Neural progenitor cell (in vitro differentiated cells): Measurements from ENCODE around the gene TLR9. TPM values are rescaled to one million over a fixed set of nuclear protein-coding genes. Genes with fewer than 3 reads are reported as not detected.

Experiments
- DNase-seq: peaks from one replicate; pipeline ENCODE4 v3.0.0-alpha.2; 2016; ENCODE audit warnings: low spot score
- H2AFZ ChIP-seq: fragments of 200-600 bp; sonication (generic); replicated peaks from 2 replicates; pipeline ENCODE4 v1.6.1; 2016; ENCODE audit warnings: antibody characterized with exemption
- H3F3A ChIP-seq: fragments of 200-600 bp; sonication (generic); 2 replicates; pipeline ENCODE4 v1.6.1; 2016; ENCODE audit warnings: antibody characterized with exemption, low read depth
- H3K27ac ChIP-seq: fragments of 200-600 bp; sonication (generic); 2 replicates; pipeline ENCODE4 v1.5.1; 2016; ENCODE audit warnings: mild to moderate bottlenecking
- H3K27me3 ChIP-seq: fragments of 200-600 bp; sonication (generic); 2 replicates; pipeline ENCODE4 v1.6.1; 2016; ENCODE audit warnings: mild to moderate bottlenecking, moderate library complexity
- H3K36me3 ChIP-seq: fragments of 200-600 bp; sonication (generic); 2 replicates; pipeline ENCODE4 v1.5.1; 2016
- H3K4me1 ChIP-seq: fragments of 200-600 bp; sonication (generic); 2 replicates; pipeline ENCODE4 v1.6.1; 2016; ENCODE audit warnings: mixed run types
- H3K4me2 ChIP-seq: fragments of 200-600 bp; sonication (generic); 2 replicates; pipeline ENCODE4 v1.6.1; 2016
- H3K4me3 ChIP-seq: fragments of 200-600 bp; sonication (generic); 2 replicates; pipeline ENCODE4 v1.5.1; 2016
- H3K79me2 ChIP-seq: fragments of 200-600 bp; sonication (generic); 2 replicates; pipeline ENCODE4 v1.6.1; 2016; ENCODE audit warnings: low read depth
- H3K9ac ChIP-seq: fragments of 200-600 bp; sonication (generic); 2 replicates; pipeline ENCODE4 v1.6.1; 2016
- H3K9me3 ChIP-seq: fragments of 200-600 bp; sonication (generic); 2 replicates; pipeline ENCODE4 v1.5.1; 2016; ENCODE audit warnings: low read depth
- H4K20me1 ChIP-seq: fragments of 200-600 bp; sonication (generic); 2 replicates; pipeline ENCODE4 v1.6.1; 2016; ENCODE audit warnings: low read depth
- H3K27ac Mint-ChIP-seq: 3 replicates; pipeline ENCODE4 v1.8.0; 2021; ENCODE audit warnings: mixed read lengths
- H3K27me3 Mint-ChIP-seq: 2 replicates; pipeline ENCODE4 v1.8.0; 2022; ENCODE audit warnings: low read depth, mild to moderate bottlenecking, inconsistent platforms, moderate library complexity, mixed read lengths; ENCODE audit not compliant: insufficient read depth
- H3K36me3 Mint-ChIP-seq: 3 replicates; pipeline ENCODE4 v1.8.0; 2021; ENCODE audit warnings: mixed read lengths
- H3K4me1 Mint-ChIP-seq: 3 replicates; pipeline ENCODE4 v1.8.0; 2021; ENCODE audit warnings: mixed read lengths
- H3K4me3 Mint-ChIP-seq: 3 replicates; pipeline ENCODE4 v1.8.0; 2021; ENCODE audit warnings: mild to moderate bottlenecking, moderate library complexity, mixed read lengths
- H3K9me3 Mint-ChIP-seq: 3 replicates; pipeline ENCODE4 v1.8.0; 2020; ENCODE audit warnings: mixed read lengths
- EZH2 ChIP-seq: fragments of 200-600 bp; sonication (generic); IDR thresholded peaks from 2 replicates; pipeline ENCODE4 v1.6.1; 2017; ENCODE audit warnings: antibody characterized with exemption, mild to moderate bottlenecking, moderate library complexity
- EZH2phosphoT487 ChIP-seq: fragments of 200-600 bp; sonication (generic); IDR thresholded peaks from 2 replicates; pipeline ENCODE4 v1.6.1; 2017; ENCODE audit warnings: antibody characterized with exemption
- total RNA-seq: library from RNA; depleted of rRNA; stranded (reverse); fragments of >200 nt; gene quantifications from 2 replicates; pipeline ENCODE4 v1.2.3, GENCODE V29; 2015; ENCODE audit warnings: low replicate concordance
- TF ChIP-seq, protein P1 (sequence below): fragments of 200-600 bp; sonication (generic); IDR thresholded peaks from 2 replicates; pipeline ENCODE4 v1.5.1; 2017; ENCODE audit warnings: antibody characterized with exemption, mild to moderate bottlenecking

TLR9 gene
- total RNA-seq, 1 donor from 2014 or later = not detected

DNA sequence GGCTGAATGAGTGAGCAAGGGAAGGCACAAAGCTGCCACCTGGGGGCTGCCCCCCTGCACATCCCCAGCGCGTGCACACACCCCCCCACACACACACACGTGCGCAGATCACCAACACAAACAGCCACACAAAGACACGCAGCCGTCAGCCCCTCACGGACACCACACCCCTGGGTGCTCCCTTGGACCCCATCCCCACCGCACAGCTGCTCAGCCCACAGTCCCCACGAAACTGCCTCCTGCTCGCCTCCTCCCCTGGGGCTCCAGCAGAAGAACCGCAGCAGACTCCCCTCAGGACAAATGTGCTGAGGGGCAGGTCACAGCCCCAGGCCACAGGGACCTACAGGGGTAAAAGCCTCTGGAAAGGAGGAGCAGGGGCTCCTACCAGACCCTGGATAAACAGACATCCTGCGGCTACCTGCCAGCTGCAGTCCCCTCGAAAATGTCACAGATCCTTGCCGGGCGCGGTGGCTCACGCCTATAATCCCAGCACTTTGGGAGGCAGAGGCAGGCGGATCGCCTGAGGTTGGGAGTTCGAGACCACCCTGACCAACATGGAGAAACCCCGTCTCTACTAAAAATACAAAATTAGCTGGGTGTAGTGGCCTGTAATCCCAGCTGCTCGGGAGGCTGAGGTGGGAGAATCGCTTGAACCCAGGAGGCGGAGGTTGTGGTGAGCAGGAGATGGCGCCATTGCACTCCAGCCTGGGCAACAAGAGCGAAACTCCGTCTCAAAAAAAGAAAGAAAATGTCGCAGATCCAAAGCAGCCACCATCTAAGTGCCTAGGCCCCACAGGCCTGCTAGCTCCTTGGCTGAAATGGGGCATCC is 7.0 kb upstream of the TLR9 start:
- Histone ChIP-seq H3K36me3 (no peaks in the 10 kb centered on the region), H3K79me2 (no peaks in the 10 kb centered on the region), H3K4me2 (no peak overlapping the region), H2AFZ (no peak overlapping the region), H3K4me1 (no peaks in the 10 kb centered on the region), H3K27me3 (no peaks in the 10 kb centered on the region), H4K20me1 (no peaks in the 10 kb centered on the region), H3K27ac (no peak overlapping the region), H3K4me3 (no peak overlapping the region), H3K9me3 (no peaks in the 10 kb centered on the region), H3F3A (no peaks in the 10 kb centered on the region), H3K9ac (no peak overlapping the region)
- peak; percentile 38 for DNase-seq
- Mint-ChIP-seq H3K9me3 (no peaks in the 10 kb centered on the region), H3K36me3 (peaks cover 7% of the 10 kb centered on the region), H3K27ac (no peak overlapping the region), H3K4me3 (no peak overlapping the region), H3K27me3 (peaks cover 2% of the 10 kb centered on the region), H3K4me1 (peaks cover 5% of the 10 kb centered on the region)
- TF ChIP-seq, protein P1, sequence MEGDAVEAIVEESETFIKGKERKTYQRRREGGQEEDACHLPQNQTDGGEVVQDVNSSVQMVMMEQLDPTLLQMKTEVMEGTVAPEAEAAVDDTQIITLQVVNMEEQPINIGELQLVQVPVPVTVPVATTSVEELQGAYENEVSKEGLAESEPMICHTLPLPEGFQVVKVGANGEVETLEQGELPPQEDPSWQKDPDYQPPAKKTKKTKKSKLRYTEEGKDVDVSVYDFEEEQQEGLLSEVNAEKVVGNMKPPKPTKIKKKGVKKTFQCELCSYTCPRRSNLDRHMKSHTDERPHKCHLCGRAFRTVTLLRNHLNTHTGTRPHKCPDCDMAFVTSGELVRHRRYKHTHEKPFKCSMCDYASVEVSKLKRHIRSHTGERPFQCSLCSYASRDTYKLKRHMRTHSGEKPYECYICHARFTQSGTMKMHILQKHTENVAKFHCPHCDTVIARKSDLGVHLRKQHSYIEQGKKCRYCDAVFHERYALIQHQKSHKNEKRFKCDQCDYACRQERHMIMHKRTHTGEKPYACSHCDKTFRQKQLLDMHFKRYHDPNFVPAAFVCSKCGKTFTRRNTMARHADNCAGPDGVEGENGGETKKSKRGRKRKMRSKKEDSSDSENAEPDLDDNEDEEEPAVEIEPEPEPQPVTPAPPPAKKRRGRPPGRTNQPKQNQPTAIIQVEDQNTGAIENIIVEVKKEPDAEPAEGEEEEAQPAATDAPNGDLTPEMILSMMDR = peak; percentile 54
- TF ChIP-seq EZH2 = no peak

GRCh38 chr3:52231502-52232278 is 6.2 kb upstream of the TLR9 start:
- Mint-ChIP-seq H3K4me1 (peaks cover 3% of the 10 kb centered on the region), H3K36me3 (peaks cover 7% of the 10 kb centered on the region), H3K4me3 (no peak overlapping the region), H3K27ac (peak overlapping the region; percentile 63), H3K9me3 (no peaks in the 10 kb centered on the region), H3K27me3 (peaks cover 4% of the 10 kb centered on the region)
- Histone ChIP-seq H3K4me2 (no peak overlapping the region), H3K27me3 (no peaks in the 10 kb centered on the region), H3K4me3 (no peak overlapping the region), H3K9me3 (no peaks in the 10 kb centered on the region), H4K20me1 (no peaks in the 10 kb centered on the region), H3K27ac (no peak overlapping the region), H3F3A (no peaks in the 10 kb centered on the region), H3K4me1 (no peaks in the 10 kb centered on the region), H3K9ac (no peak overlapping the region), H3K36me3 (no peaks in the 10 kb centered on the region), H3K79me2 (no peaks in the 10 kb centered on the region), H2AFZ (no peak overlapping the region)
- DNase-seq = peak; percentile 64
- TF ChIP-seq EZH2phosphoT487 = no peak
- TF ChIP-seq, protein P1 = peak; percentile 75

- Histone ChIP-seq H2AFZ (no peak overlapping the region), H3K79me2 (no peaks in the 10 kb centered on the region), H3K27ac (no peak overlapping the region), H3K27me3 (no peaks in the 10 kb centered on the region), H3K9me3 (no peaks in the 10 kb centered on the region), H3K36me3 (no peaks in the 10 kb centered on the region), H3K4me2 (no peak overlapping the region), H3K4me1 (no peaks in the 10 kb centered on the region), H3K4me3 (no peak overlapping the region), H4K20me1 (no peaks in the 10 kb centered on the region), H3K9ac (no peak overlapping the region), H3F3A (no peaks in the 10 kb centered on the region)
- Mint-ChIP-seq H3K27ac (no peak overlapping the region), H3K27me3 (peaks cover 4% of the 10 kb centered on the region), H3K36me3 (peaks cover 7% of the 10 kb centered on the region), H3K4me3 (no peak overlapping the region), H3K9me3 (no peaks in the 10 kb centered on the region), H3K4me1 (no peaks in the 10 kb centered on the region)
- no peak for DNase-seq
- TF ChIP-seq, protein P1 = no peak
- TF ChIP-seq EZH2 (no peak), EZH2phosphoT487 (no peak)
These were observed 5.5 kb upstream of the TLR9 start for GRCh38 chr3:52230889-52231499.
